Measurements from ENCODE around the gene PGM1.

GRCh38 chr1:63698001-63698838 is 105.0 kb downstream of the PGM1 start:
- no peak for TF ChIP-seq CTCF (conservative IDR thresholded peaks at IDR 0.05)
- TF ChIP-seq EZH2 (IDR thresholded peaks at IDR 0.05; ENCODE audit: low read depth) = no peak
